Choroid plexus epithelial cell (primary cell): ENCODE results near the gene SPOUT1.
A peak's percentile ranks its signal among the peaks of the same experiment; 100 is the strongest.
"Not testable (repeated sequence)": the region's sequence is repeated elsewhere in the genome, so short reads cannot be mapped to it uniquely, and the experiment has no call there.

Experiments
- DNase-seq: peaks from one replicate; pipeline ENCODE4 v3.0.0-alpha.2; 2010; ENCODE audit warnings: low read depth
- H3K4me3 ChIP-seq: 2 replicates; pipeline ENCODE4 v1.5.1; 2011; ENCODE audit warnings: low read depth, mild to moderate bottlenecking, control low read depth, low read length, moderate library complexity
- TF ChIP-seq, protein P1 (sequence below): conservative IDR thresholded peaks from 2 replicates; pipeline ENCODE4 v1.5.1; 2011; ENCODE audit warnings: low read depth, mild to moderate bottlenecking, control low read depth, inconsistent platforms, low read length, moderate library complexity

SPOUT1 gene

DNA sequence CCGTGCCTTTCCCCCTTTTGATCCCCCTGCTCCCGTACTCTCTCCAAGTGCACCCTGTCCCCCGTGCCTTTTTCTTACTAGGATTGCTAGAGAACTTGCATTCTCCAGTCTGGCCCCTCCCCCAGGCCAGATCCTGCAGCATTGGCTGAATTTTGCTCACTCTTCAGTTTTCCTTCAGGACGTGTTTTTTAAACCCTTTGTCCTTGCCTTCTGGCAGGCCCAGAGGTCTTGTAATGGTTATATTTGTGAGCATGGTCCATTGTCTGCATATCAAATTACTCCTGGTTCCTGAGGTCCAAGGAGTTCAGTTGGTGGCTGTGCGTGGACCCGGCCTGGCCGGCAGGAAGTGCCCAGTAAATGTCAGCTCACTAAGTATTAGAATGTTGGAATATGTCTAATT lies 41.9 kb downstream of the SPOUT1 start:
- TF ChIP-seq, protein P1, sequence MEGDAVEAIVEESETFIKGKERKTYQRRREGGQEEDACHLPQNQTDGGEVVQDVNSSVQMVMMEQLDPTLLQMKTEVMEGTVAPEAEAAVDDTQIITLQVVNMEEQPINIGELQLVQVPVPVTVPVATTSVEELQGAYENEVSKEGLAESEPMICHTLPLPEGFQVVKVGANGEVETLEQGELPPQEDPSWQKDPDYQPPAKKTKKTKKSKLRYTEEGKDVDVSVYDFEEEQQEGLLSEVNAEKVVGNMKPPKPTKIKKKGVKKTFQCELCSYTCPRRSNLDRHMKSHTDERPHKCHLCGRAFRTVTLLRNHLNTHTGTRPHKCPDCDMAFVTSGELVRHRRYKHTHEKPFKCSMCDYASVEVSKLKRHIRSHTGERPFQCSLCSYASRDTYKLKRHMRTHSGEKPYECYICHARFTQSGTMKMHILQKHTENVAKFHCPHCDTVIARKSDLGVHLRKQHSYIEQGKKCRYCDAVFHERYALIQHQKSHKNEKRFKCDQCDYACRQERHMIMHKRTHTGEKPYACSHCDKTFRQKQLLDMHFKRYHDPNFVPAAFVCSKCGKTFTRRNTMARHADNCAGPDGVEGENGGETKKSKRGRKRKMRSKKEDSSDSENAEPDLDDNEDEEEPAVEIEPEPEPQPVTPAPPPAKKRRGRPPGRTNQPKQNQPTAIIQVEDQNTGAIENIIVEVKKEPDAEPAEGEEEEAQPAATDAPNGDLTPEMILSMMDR, result no peak
- H3K4me3 ChIP-seq, result peak overlapping the region; percentile 78
- DNase-seq, result peak; percentile 30

DNA sequence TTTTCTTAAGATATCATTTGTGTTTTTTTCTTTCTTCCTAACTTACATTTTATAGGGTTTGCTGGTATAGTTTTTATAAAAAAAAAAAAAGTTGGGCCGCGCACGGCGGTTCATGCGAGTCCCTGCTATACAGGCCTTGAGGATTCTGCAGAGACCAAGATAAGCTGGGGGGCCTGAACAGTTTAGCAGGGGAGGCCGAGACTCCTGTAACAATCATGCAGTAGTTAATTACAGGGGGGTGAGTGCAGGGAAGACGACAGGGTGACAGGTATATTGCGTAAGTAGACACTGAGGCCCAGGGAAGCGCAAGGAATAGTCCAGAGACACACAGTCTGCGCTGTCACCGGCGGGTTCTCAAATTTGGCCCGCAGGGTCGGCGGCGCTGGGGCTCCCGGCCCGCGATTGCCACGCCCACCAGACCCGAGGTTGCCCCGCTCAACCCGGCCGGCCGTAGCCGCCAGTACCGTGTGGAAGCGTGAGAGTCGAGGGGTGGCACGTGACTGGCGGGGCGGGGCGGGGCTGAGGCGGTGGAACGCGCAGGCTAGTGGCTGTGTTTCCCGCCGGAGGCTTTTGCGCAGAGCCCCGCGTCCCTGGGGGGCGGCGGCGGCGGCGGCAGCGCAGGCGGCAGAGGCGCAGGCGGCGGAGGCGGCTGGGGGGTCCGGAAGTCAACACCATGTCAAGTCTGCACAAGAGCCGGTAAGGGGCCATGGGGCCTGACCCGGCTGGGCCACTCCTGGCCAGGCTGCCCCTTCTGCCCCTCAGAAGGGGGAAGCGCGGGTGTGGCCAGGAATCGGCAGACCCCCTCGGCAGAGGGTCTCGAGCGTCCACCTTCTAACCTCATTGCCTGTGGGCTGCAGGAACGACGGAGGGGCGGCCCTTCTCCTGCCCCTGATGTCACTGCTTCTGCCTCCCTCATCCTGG lies 42.7 kb downstream of the SPOUT1 start, which contains the start of gene TBC1D13:
TBC1D13 (plus strand) TSS at position 573 of the 921 bp plus-strand sequence; CDS start at position 674, 101 bp downstream.
- H3K4me3 ChIP-seq, result peak within 1 kb of the TSS; percentile 78
- peak; percentile 77 for DNase-seq
- TF ChIP-seq, protein P1, result no peak

DNA sequence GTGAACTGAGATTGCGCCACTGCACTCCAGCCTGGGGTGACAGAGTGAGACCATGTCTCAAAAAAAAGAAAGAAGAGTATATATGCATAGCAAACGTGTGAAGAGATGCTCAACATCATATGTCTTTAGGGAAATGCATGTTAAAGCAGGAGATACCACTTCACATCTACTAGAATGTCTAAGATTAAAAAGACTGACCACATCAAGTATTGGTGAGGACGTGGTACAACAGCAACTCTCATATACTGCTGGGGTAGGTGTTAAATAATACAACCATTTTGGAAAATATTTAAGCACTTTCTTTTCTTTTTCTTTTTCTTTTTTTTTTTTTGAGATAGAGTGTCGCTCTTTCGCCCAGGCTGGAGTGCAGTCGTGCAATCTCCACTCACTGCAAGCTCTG lies 44.2 kb downstream of the SPOUT1 start:
- no peak for DNase-seq
- no peak overlapping the region for H3K4me3 ChIP-seq
- TF ChIP-seq, protein P1, result no peak

DNA sequence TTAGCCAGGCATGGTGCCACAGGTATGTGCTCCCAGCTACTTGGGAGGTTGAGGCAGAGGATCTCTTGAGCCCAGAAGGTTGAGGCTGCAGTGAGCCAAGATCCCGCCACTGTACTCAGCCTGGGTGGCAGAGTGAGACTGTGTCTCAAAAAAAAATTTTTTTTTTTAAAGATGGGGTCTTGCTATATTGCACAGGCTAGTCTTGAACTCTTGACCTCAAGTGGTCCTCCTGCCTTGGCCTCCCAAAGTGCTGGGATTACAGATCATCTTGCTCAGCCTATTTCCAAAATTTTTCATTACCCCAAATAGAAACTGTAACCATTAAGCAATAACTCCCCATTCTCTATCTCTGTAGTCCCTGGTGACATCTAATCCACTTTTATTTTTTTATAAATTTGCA lies 46.9 kb downstream of the SPOUT1 start:
- no peak overlapping the region for H3K4me3 ChIP-seq
- no peak for DNase-seq
- TF ChIP-seq, protein P1, result no peak

DNA sequence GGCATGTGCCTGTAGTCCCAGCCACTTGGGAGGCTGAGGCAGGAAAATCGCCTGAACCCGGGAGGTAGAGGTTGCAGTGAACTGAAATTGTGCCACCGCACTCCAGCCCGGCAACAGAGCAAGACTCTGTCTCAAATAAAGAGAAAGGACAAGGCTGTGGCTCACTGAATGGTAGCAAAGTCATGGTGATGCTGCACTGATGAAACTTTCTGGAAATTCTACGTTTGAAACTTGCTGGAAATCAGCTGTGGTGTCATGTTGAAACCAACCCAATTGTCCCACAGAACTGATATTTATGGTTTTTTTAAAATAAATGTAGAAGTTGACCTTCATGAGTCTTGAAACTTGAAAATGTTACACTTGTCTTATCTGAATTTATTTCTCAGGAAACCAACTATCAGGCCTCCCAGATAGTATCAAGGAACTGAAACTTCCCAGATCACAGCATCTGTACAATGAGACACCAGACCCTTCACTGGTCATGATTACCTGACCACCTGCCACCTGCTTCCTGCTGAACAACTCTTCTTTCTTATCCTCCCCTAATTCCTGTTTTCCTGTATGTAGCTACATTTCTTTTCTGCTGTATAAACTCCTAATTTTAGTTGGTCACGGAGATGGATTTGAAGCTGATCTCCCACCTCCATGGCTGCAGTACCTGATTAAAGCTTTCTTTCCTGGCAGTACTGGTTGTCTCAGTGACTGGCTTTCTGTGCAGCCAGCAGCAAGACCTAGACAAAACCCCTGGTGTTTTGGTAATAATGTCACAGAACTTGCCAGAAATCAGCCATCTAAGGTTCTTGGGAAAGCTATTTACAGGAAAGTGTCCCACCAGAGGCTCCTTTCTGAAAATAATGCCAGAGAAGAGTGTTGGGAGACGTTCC lies 48.2 kb downstream of the SPOUT1 start:
- TF ChIP-seq, protein P1, result no peak
- no peak for DNase-seq
- no peak overlapping the region for H3K4me3 ChIP-seq

DNA sequence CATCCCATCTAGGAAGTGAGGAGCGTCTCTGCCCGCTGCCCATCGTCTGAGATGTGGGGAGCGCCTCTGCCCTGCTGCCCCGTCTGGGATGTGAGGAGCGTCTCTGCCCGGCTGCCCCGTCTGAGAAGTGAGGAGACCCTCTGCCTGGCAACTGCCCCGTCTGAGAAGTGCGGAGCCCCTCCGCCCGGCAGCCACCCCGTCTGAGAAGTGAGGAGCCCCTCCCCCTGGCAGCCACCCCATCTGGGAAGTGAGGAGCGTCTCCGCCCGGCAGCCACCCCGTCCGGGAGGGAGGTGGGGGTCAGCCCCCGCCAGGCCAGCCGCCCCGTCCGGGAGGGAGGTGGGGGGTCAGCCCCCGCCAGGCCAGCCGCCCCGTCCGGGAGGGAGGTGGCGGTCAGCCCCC lies 49.5 kb downstream of the SPOUT1 start:
- not testable (repeated sequence) for DNase-seq, H3K4me3 ChIP-seq

DNA sequence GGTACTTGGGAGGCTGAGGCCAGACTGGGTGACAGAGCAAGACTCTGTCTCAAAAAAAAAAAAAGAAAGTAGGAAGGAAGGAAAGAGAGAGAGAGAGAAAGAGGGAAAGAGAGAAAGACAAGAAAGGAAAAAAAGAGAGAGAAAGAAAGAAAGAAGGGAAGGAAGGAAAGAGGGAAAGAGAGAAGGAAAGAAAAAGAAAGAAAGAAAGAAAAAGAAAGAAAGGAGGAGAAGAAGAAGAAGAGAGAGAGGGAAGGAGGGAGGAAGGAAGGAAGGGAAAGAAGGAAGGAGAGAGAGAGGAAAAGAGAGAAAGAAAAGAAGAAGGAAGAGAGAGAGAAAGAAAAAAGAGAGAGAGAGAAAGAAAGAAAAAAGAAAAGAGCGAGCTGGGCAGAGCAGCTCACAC lies 54.8 kb downstream of the SPOUT1 start:
- TF ChIP-seq, protein P1, result no peak
- no peak for DNase-seq

More for the DNA sequence above, 54.8 kb downstream of the SPOUT1 start:
- no peak overlapping the region for H3K4me3 ChIP-seq
